GM12891 (cell line): ENCODE data around the gene PPP1R13B.

Experiments used
- PAX5 ChIP-seq: IDR thresholded peaks from 2 replicates; pipeline ENCODE4 v1.6.1; 2011; ENCODE audit warnings: low read length, moderate library complexity, mild to moderate bottlenecking; ENCODE audit not compliant: insufficient read depth, severe bottlenecking
- POLR2A ChIP-seq: IDR thresholded peaks from 2 replicates; pipeline ENCODE4 v1.6.1; 2011; ENCODE audit warnings: low read depth, low read length, control low read depth
- POLR2AphosphoS5 ChIP-seq: IDR thresholded peaks from 2 replicates; pipeline ENCODE4 v1.6.1; 2011; ENCODE audit warnings: low read depth, low read length, control low read depth
- POU2F2 ChIP-seq: IDR thresholded peaks from 2 replicates; pipeline ENCODE4 v1.6.1; 2011; ENCODE audit warnings: low read depth, mild to moderate bottlenecking, control low read depth, low read length, moderate library complexity
- SPI1 ChIP-seq: IDR thresholded peaks from 2 replicates; pipeline ENCODE4 v1.6.1; 2011; ENCODE audit warnings: low read depth, low read length, control low read depth
- TAF1 ChIP-seq: IDR thresholded peaks from 2 replicates; pipeline ENCODE4 v1.6.1; 2011; ENCODE audit warnings: low read depth, low read length, control low read depth

- TF ChIP-seq POLR2AphosphoS5 (no peak), POLR2A (no peak), SPI1 (no peak), TAF1 (no peak), POU2F2 (no peak), PAX5 (no peak)
Observed at GRCh38 chr14:103753774-103754173, 93.6 kb downstream of the PPP1R13B start.
